Keratinocyte (primary cell): ENCODE results near the gene SYT9. TPM values are rescaled to one million over a fixed set of nuclear protein-coding genes. Genes with fewer than 3 reads are reported as not detected.

Experiments
- DNase-seq: peaks from one replicate; pipeline ENCODE4 v3.0.0-alpha.2; 2011; ENCODE audit warnings: low read depth, missing footprints, low spot score
- FAIRE-seq: peaks from 2 replicates; lab custom pipeline; 2011; peaks lifted over from hg19 to GRCh38; lab: Jason Lieb, UNC
- H2AFZ ChIP-seq: 2 replicates; pipeline ENCODE4 v1.6.0; 2012; ENCODE audit warnings: low read length, control low read depth, inconsistent platforms; ENCODE audit not compliant: control insufficient read depth
- H3K27ac ChIP-seq: 2 replicates; pipeline ENCODE4 v1.5.1; 2011; ENCODE audit warnings: low read length; ENCODE audit not compliant: control insufficient read depth, insufficient read depth
- H3K27me3 ChIP-seq: 3 replicates; pipeline ENCODE4 v1.6.0; 2011; ENCODE audit warnings: low read length; ENCODE audit not compliant: control insufficient read depth, insufficient read depth; ENCODE audit errors: extremely low read depth
- H3K36me3 ChIP-seq, 2 experiments: 2 replicates in 1 of 2; 3 replicates in 1 of 2; pipeline ENCODE4 v1.5.1; 2011; ENCODE audit warnings: low read length in 2 of 2, mild to moderate bottlenecking in 1 of 2; ENCODE audit not compliant: control insufficient read depth in 2 of 2, insufficient read depth in 2 of 2; ENCODE audit errors: extremely low read depth in 1 of 2
- H3K4me1 ChIP-seq: 3 replicates; pipeline ENCODE4 v1.5.1; 2011; ENCODE audit warnings: low read length; ENCODE audit not compliant: control insufficient read depth, insufficient read depth; ENCODE audit errors: extremely low read depth
- H3K4me2 ChIP-seq: 3 replicates; pipeline ENCODE4 v1.6.0; 2011; ENCODE audit warnings: low read depth, low read length; ENCODE audit not compliant: control insufficient read depth, insufficient read depth; ENCODE audit errors: extremely low read depth
- H3K4me3 ChIP-seq, 3 experiments: fragments of 200-600 bp in 1 of 3; sonication (generic) in 1 of 3; 2 replicates in 2 of 3; 3 replicates in 1 of 3; pipeline ENCODE4 v1.5.1; 2011 to 2016; ENCODE audit warnings: low read length in 3 of 3, mild to moderate bottlenecking in 3 of 3, control low read depth in 2 of 3, inconsistent platforms in 1 of 3, low read depth in 1 of 3, mixed read lengths in 1 of 3, mixed run types in 1 of 3, moderate library complexity in 1 of 3; ENCODE audit not compliant: control insufficient read depth in 2 of 3, insufficient read depth in 2 of 3; ENCODE audit errors: extremely low read depth in 1 of 3
- H3K79me2 ChIP-seq: 2 replicates; pipeline ENCODE4 v1.6.0; 2012; ENCODE audit warnings: low read length; ENCODE audit not compliant: control insufficient read depth, insufficient read depth
- H3K9ac ChIP-seq: 3 replicates; pipeline ENCODE4 v1.6.0; 2011; ENCODE audit warnings: low read length; ENCODE audit not compliant: control insufficient read depth, insufficient read depth; ENCODE audit errors: extremely low read depth
- H3K9me1 ChIP-seq: 3 replicates; pipeline ENCODE4 v1.6.0; 2011; ENCODE audit warnings: low read length; ENCODE audit not compliant: control insufficient read depth, insufficient read depth; ENCODE audit errors: extremely low read depth
- H3K9me3 ChIP-seq: 2 replicates; pipeline ENCODE4 v1.5.1; 2012; ENCODE audit warnings: low read depth, low read length; ENCODE audit not compliant: control insufficient read depth
- H4K20me1 ChIP-seq: 3 replicates; pipeline ENCODE4 v1.6.0; 2011; ENCODE audit warnings: low read length; ENCODE audit not compliant: control insufficient read depth, insufficient read depth; ENCODE audit errors: extremely low read depth
- EZH2 ChIP-seq: IDR thresholded peaks from one replicate; pipeline ENCODE4 v1.6.1; 2012; ENCODE audit warnings: inconsistent platforms, mild to moderate bottlenecking, low read length, moderate library complexity
- dilution Hi-C: fragments of 300-500 bp; cut with MboI; formaldehyde crosslinking; loops from one replicate; pipeline ENCODE4 v1.7.0; 2020; ENCODE audit warnings: low sequenced_read_pairs; ENCODE audit not compliant: extremely low pct_ligation_motif_present
- polyA plus RNA-seq, 5 experiments: library from polyadenylated mRNA; depleted of rRNA in 3 of 5; stranded (reverse) in 3 of 5; stranded (forward) in 1 of 5; unstranded in 1 of 5; fragments of >200 nt; gene quantifications; 1 replicate in 1 of 5; 2 replicates in 3 of 5; 3 replicates in 1 of 5; pipeline versions ENCODE4 v1.2.1 to v1.2.3, GENCODE V29; 2011 to 2012; ENCODE audit warnings: missing spikeins in 2 of 5, low read depth in 1 of 5, low replicate concordance in 1 of 5
- TF ChIP-seq, protein P1 (sequence below), 3 experiments: IDR thresholded peaks in 1 of 3; conservative IDR thresholded peaks in 1 of 3; optimal IDR thresholded peaks in 1 of 3; 2 replicates in 2 of 3; 3 replicates in 1 of 3; pipeline versions ENCODE3 to v1.5.1; 2011; ENCODE audit warnings: low read length in 3 of 3, mild to moderate bottlenecking in 3 of 3, moderate library complexity in 2 of 3, control low read depth in 1 of 3, inconsistent platforms in 1 of 3; ENCODE audit not compliant: insufficient read depth in 2 of 3; ENCODE audit errors: extremely low read depth in 1 of 3

The SYT9 gene
- polyA plus RNA-seq, 1 donor (not counting 4 experiments of a cell fraction or from before 2014, with no cell fraction given), result not detected

DNA sequence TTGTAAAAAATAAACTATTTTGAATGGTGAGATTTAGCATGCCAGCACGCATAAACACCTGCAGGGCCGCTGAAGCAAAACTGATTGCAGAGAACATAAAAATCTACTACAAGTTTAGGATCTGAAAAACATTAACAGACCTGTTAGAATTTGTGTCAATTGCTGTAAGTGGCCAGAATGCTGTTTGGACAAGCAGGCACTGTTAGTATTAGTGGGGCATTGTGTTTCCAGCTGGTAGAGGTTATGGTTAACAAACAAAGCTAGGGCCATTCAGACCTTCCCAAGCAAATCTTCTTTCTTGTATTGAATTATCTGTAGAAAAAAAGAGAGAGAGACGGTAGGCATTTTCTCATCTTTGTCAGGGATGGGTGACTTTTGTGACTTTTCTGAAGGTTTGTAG is 176.0 kb downstream of the SYT9 start:
- FAIRE-seq, result no peak
- Histone ChIP-seq H3K27ac (no peak overlapping the region), H3K27me3 (no peaks in the 10 kb centered on the region), H4K20me1 (no peaks in the 10 kb centered on the region), H3K36me3 (no peaks in the 10 kb centered on the region), H3K4me3 (no peak overlapping the region), H3K4me1 (no peaks in the 10 kb centered on the region), H3K4me2 (no peak overlapping the region), H2AFZ (no peak overlapping the region), H3K79me2 (no peaks in the 10 kb centered on the region), H3K9ac (no peak overlapping the region), H3K9me3 (no peaks in the 10 kb centered on the region), H3K9me1 (no peaks in the 10 kb centered on the region)
- no peak for DNase-seq
- dilution Hi-C loops, result no loop called here
- TF ChIP-seq EZH2, result no peak
- TF ChIP-seq, protein P1, sequence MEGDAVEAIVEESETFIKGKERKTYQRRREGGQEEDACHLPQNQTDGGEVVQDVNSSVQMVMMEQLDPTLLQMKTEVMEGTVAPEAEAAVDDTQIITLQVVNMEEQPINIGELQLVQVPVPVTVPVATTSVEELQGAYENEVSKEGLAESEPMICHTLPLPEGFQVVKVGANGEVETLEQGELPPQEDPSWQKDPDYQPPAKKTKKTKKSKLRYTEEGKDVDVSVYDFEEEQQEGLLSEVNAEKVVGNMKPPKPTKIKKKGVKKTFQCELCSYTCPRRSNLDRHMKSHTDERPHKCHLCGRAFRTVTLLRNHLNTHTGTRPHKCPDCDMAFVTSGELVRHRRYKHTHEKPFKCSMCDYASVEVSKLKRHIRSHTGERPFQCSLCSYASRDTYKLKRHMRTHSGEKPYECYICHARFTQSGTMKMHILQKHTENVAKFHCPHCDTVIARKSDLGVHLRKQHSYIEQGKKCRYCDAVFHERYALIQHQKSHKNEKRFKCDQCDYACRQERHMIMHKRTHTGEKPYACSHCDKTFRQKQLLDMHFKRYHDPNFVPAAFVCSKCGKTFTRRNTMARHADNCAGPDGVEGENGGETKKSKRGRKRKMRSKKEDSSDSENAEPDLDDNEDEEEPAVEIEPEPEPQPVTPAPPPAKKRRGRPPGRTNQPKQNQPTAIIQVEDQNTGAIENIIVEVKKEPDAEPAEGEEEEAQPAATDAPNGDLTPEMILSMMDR (optimal IDR thresholded peaks at IDR 0.05 in 1 of 3, IDR thresholded peaks at IDR 0.05 in 1 of 3, conservative IDR thresholded peaks at IDR 0.05 in 1 of 3; ENCODE audit: extremely low read depth in 1 of 3, insufficient read depth in 2 of 3, low read length in 3 of 3), result no peak

DNA sequence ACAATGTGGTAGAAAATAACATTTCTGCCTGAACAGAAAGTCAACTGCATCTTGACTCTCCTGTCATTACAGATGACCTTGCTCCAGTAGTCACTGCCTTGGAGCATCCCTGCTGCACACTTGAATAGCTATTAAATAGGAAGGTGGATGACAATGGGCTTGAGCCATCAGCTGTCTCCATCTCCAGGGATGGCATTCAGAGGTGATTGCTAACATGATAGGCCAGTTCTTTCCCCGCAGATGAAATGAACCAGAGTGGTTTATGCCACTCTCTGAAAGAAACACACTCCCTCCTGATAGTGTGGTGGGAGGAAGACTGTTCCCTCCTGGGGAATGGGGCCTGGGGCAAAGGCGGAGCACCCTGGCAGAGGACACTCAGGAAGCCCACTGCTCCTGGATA is 176.5 kb downstream of the SYT9 start:
- Histone ChIP-seq H3K27me3 (no peaks in the 10 kb centered on the region), H3K79me2 (no peaks in the 10 kb centered on the region)
- TF ChIP-seq, protein P1 (optimal IDR thresholded peaks at IDR 0.05 in 1 of 3, IDR thresholded peaks at IDR 0.05 in 1 of 3, conservative IDR thresholded peaks at IDR 0.05 in 1 of 3; ENCODE audit: extremely low read depth in 1 of 3, insufficient read depth in 2 of 3, low read length in 3 of 3), result no peak
- no peak for TF ChIP-seq EZH2

More for the DNA sequence above, 176.5 kb downstream of the SYT9 start:
- no peaks in the 10 kb centered on the region for H3K9me3 ChIP-seq
- no peak overlapping the region for H3K27ac ChIP-seq
- H3K9me1 ChIP-seq, result no peaks in the 10 kb centered on the region
- H4K20me1 ChIP-seq, result no peaks in the 10 kb centered on the region
- no peaks in the 10 kb centered on the region for H3K36me3 ChIP-seq
- no peaks in the 10 kb centered on the region for H3K4me1 ChIP-seq
- H2AFZ ChIP-seq, result no peak overlapping the region
- DNase-seq (no peak), FAIRE-seq (no peak)
- H3K4me2 ChIP-seq, result no peak overlapping the region
- dilution Hi-C loops, result no loop called here
- no peak overlapping the region for H3K4me3 ChIP-seq
- H3K9ac ChIP-seq, result no peak overlapping the region
